ENCODE results near the gene SPPL3.
"Not testable (repeated sequence)": the region's sequence is repeated elsewhere in the genome, so short reads cannot be mapped to it uniquely, and the experiment has no call there.

Gene SPPL3

GRCh38 chr12:120844768-120845449 is 59.2 kb downstream of the SPPL3 start:
- no peak for DNase-seq (ENCODE audit: low read depth, low spot score)

- no peak for DNase-seq (ENCODE audit: low read depth, low spot score)
These were observed 59.9 kb downstream of the SPPL3 start for GRCh38 chr12:120844297-120844696.

DNA sequence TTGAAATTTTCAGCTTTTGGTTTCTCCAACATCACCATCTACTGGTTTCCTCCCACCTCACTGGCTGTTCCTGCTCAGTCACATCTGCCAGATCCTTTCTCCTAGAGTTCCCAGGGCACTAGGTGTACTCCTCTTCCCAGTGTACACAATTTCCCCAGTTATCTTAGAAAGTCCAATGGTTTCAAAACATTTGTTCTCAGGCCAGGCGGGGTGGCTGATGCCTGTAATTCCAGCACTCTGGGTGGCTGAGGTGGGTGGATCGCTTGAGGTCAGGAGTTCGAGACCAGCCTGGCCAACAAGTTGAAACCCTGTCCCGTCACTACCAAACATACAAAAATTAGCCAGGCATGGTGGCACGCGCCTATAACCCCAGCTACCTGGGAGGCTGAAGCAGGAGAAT is 60.7 kb downstream of the SPPL3 start:
- no peak for DNase-seq (ENCODE audit: low read depth, low spot score)

DNA sequence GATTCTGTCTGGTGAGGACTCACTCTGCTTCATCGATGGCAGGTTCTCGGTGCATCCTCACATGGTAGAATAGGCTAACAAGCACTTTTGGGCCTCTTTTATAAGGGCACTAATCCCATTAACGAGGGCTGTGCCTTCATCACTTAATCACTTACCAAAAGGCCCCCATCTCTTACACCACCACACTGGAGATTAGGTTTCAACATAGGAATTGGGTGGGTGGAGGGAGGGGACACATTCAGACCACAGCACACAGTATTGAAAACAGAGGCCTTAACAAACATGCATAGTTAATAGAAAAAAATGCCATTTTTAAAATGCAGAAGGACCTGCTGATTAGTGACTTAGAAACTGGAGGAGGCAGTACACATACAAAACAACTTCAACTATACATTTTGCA is 61.6 kb downstream of the SPPL3 start:
- no peak for DNase-seq (ENCODE audit: low read depth, low spot score)

DNA sequence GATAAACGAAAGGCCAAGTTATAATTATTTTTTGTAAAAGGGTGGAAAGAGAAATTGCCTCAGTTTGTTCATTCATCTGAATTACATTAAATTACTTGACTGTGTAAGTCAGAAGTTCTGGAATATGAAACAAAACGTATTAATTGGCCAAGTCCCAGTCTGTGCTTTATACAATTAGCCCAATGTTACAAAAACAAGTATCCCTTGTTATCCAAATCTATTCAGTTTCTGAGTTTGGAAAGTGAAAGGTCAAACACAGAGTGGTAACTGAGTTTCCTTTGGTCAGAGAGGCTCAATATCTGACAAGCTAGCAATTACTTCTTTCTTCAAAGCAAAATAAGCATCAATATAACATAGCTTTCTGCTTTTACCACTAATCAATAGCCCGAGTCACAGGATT is 62.6 kb downstream of the SPPL3 start:
- DNase-seq (ENCODE audit: low read depth, low spot score): no peak

- DNase-seq (ENCODE audit: low read depth, low spot score): no peak
These were observed 64.7 kb downstream of the SPPL3 start for GRCh38 chr12:120839503-120839902.

DNA sequence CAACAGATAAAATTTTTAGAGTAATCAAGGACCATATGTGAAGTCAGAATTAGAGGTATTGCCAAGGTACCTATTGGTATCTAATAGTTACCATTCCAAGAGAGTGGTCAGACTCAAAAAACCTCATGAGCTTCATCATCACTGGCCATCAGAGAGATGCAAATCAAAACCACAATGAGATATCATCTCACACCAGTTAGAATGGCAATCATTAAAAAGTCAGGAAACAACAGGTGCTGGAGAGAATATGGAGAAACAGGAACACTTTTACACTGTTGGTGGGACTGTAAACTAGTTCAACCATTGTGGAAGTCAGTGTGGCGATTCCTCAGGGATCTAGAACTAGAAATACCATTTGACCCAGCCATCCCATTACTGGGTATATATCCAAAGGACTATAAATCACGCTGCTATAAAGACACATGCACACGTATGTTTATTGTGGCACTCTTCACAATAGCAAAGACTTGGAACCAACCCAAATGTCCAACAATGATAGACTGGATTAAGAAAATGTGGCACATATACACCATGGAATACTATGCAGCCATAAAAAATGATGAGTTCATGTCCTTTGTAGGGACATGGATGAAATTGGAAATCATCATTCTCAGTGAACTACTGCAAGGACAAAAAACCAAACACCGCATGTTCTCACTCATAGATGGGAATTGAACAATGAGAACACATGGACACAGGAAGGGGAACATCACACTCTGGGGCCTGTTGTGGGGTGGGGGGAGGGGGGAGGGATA is 65.4 kb downstream of the SPPL3 start:
- not testable (repeated sequence) for DNase-seq (ENCODE audit: low read depth, low spot score)

GRCh38 chr12:120836114-120836684 is 68.0 kb downstream of the SPPL3 start:
- DNase-seq (ENCODE audit: low read depth, low spot score): no peak

GRCh38 chr12:120835657-120836056 is 68.5 kb downstream of the SPPL3 start:
- DNase-seq (ENCODE audit: low read depth, low spot score): no peak

GRCh38 chr12:120835304-120835612 is 68.9 kb downstream of the SPPL3 start:
- DNase-seq (ENCODE audit: low read depth, low spot score): no peak

GRCh38 chr12:120834489-120835303 is 69.5 kb downstream of the SPPL3 start:
- no peak for DNase-seq (ENCODE audit: low read depth, low spot score)

DNA sequence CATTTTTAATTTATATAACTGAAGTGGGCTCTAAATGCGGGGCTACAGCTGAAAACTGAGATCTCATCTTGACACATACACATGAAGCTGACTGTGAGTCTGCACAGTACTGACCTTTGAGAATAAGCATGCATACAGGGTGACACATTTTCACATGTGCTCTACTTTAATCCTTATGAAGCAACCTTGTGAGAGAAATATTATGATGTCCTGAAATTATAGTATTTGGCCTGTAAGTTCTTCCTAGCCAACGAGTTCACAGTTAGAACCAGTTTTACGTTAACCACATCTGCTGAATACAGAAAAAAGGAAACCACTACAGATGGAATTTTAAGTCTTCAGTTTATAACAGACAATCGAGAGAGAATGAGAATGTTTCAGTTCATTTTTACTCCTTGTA is 70.3 kb downstream of the SPPL3 start:
- DNase-seq (ENCODE audit: low read depth, low spot score): no peak

DNA sequence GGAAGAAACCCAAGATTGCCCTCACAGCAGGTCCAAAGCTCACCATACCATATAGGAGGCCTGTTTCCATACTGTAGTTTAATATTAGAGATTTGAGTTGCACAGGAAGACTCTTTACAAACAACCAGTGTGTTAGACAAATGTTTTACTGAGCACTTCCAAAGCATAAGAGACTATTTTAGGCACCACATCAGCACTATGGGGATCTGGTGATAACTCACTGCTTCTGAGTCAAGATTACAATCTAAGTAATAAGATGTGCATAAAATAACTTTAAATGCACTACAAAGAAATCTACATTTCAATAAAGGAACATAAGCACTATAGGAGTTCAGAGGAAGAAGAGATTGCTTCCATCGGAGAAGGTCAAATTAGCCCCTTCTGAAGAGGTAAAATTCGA is 71.4 kb downstream of the SPPL3 start:
- DNase-seq (ENCODE audit: low read depth, low spot score): no peak

- no peak for DNase-seq (ENCODE audit: low read depth, low spot score)
These were observed 72.4 kb downstream of the SPPL3 start for GRCh38 chr12:120831648-120832267.

GRCh38 chr12:120830966-120831365 is 73.2 kb downstream of the SPPL3 start:
- DNase-seq (ENCODE audit: low read depth, low spot score): no peak

DNA sequence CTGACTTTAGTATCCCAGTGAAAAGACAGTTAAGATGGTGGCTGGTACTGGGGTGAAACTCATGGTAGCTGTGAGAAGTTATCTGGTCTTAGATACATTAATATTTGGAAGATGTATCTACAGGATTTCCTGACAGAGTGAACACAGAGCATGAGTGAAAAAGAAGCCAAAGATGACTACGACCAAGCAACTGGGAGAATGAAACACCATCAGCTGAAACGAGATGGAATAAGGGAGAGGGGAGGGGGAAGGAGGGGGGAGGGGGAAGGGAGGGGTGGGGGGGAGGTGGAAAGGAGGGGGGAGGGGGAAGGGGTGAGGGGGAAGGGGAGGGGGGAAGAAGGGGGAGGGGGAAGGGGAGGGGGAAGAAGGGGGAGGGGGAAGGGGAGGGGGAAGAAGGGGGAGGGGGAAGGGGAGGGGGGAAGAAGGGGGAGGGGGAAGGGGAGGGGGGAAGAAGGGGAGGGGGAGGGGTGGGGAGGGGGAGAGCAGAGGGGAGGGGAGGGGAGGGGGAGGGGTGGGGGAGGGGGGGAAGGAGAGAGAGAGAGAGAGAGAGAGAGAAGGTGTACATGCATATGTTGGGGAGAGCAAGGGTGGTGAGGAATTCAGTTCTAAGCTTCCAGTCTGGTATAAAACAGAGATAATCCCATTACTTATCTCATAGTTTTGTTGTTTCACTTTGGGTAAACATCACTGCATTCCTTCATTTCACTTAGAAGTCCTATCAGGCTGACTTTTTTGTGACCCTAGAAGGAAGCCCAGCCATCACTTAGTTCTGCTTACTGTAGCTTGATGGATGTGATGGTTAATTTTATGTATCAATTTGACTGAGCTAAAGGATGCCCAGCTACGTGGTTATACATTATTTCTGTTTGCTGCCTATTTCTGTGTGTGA is 73.9 kb downstream of the SPPL3 start:
- DNase-seq (ENCODE audit: low read depth, low spot score): no peak

DNA sequence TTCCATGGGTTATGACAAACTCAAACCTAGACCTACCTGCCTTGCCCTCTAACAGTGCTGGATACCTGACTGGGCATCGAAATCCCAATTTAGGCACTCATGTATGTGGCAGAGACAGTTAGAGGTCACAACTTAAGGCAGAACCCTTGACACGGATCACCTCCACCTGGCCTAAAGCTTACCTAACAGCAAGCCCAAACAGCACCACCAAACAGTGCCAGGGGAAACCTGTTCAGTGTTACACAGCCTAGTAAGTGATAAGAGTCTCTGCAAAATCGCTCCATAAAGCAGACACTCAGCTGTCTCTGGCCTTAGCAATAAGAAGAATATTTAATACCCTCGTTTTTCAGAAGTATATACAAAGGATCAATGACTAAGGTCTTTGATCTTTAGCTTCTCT is 77.8 kb downstream of the SPPL3 start:
- no peak for DNase-seq (ENCODE audit: low read depth, low spot score)

- no peak for DNase-seq (ENCODE audit: low read depth, low spot score)
These were observed 78.8 kb downstream of the SPPL3 start for GRCh38 chr12:120825337-120825736.

GRCh38 chr12:120822832-120823503 is 81.2 kb downstream of the SPPL3 start:
- DNase-seq (ENCODE audit: low read depth, low spot score): no peak

DNA sequence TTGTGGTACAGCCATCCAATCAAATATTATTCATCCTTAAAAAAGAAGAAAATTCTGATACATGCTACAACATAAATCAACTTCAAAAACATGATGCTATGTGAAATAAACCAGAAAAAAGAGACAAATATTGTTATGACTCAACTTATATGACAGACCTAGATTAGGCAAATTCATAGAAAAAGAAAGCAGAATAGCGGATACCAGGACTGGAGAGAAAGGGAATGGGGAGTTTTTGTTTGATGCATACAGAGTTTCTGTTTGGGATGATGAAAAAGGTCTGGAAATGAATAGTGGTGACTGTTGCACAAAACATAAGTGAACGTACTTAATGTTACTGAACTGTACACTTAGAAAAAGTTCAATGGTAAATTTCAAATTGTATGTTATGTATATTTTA is 82.3 kb downstream of the SPPL3 start:
- DNase-seq (ENCODE audit: low read depth, low spot score): no peak

Measured in activated naive CD8-positive, alpha-beta T cell treated with anti-CD3 and anti-CD28 coated beads, Interleukin-2, amount 50 U/mL, for 16 hours (primary cell).